WTC11 (cell line): ENCODE data around the gene FZD2.

ENCODE experiments used
- ATF1 ChIP-seq: sonication (generic); formaldehyde crosslinking; IDR thresholded peaks from 2 replicates; pipeline ENCODE4 v1.8.1; 2023; ENCODE audit warnings: mild to moderate bottlenecking, moderate library complexity, missing genetic modification reagents
- CTCF ChIP-seq: fragments of 200-600 bp; IDR thresholded peaks from 2 replicates; pipeline ENCODE4 v1.8.0; 2022; ENCODE audit warnings: antibody characterized with exemption

- TF ChIP-seq CTCF = no peak
- TF ChIP-seq ATF1 (CRISPR knock-in tag) = no peak
Observed at GRCh38 chr17:44584443-44584842, 27.2 kb downstream of the FZD2 start.
